GM10248 (cell line): ENCODE data around the gene FMNL2.

ENCODE experiments used
- CTCF ChIA-PET: fragments of 300-600 bp; sonication (Branson Sonifier 250); formaldehyde crosslinking; extraction: SDS; loops from one replicate; lab custom pipeline; 2021; ENCODE audit warnings: antibody characterized with exemption; lab: Yijun Ruan, JAX
- POLR2A ChIA-PET: fragments of 350-650 bp; sonication (Branson Sonifier 250); formaldehyde crosslinking; extraction: SDS; loops from one replicate; lab custom pipeline; 2020; ENCODE audit warnings: antibody characterized with exemption; lab: Yijun Ruan, JAX
- DNase-seq: peaks from one replicate; pipeline ENCODE4 v3.0.0; 2012; ENCODE audit errors: extremely low spot score
- CTCF ChIP-seq: IDR thresholded peaks from 2 replicates; pipeline ENCODE4 v1.5.1; 2012; ENCODE audit warnings: mild to moderate bottlenecking, low read depth; ENCODE audit errors: extremely low read depth, missing control alignments, control extremely low read depth

Gene FMNL2

DNA sequence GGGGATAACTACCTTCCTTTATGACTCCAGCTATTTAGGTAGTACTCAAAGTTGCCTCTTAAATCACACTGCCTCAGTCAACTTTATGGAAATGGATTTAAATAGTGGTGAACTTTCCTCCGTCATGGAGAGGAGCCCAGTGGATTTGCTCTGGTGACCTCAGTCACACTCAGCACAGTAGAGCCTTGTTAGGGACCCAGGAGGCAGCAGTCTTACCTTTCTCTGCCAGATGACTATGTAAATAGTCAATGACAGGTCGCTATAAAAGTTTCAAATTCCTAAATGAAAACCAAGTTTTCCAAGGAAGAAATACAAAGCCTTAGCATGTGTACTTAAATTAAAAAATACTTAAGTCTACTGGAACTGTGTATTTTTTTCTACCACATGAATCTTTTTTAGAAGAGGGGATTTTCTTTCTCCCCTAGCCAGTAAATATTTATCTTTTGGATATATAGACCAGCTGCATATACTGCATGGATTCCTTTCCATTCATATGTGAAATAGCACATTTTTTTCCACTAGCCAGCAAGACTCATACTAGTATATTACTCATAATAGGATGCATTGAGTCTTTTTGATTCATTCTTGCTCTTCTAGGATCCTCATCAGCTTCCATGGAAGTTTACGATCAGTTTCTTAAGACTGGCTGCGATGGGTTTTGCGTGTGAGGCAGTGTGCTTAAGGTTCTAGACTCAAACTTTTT, 147.1 kb downstream of the FMNL2 start:
- ChIA-PET POLR2A (no interaction called here), CTCF (interaction anchor here (0.6 to 1.6 kb wide), 2 partner anchors 8 to 14 kb away, joined by 3 to 7 read pairs; no protein-coding TSS in a partner anchor)
- TF ChIP-seq CTCF = no peak
- no peak for DNase-seq

GRCh38 chr2:152483276-152484063, 148.5 kb downstream of the FMNL2 start:
- DNase-seq = no peak
- CTCF ChIA-PET = interaction anchor here (0.8 to 3.0 kb wide), 7 partner anchors 10 to 88 kb away, joined by 3 to 14 read pairs (median 3); no protein-coding TSS in a partner anchor
- POLR2A ChIA-PET = no interaction called here
- TF ChIP-seq CTCF = no peak

- TF ChIP-seq CTCF = no peak
- no peak for DNase-seq
- ChIA-PET POLR2A (no interaction called here), CTCF (interaction anchor here (1.0 to 3.0 kb wide), 9 partner anchors 9 to 460 kb away, joined by 3 to 14 read pairs (median 4); no protein-coding TSS in a partner anchor)
These were observed 151.2 kb downstream of the FMNL2 start for GRCh38 chr2:152485954-152486736.

DNA sequence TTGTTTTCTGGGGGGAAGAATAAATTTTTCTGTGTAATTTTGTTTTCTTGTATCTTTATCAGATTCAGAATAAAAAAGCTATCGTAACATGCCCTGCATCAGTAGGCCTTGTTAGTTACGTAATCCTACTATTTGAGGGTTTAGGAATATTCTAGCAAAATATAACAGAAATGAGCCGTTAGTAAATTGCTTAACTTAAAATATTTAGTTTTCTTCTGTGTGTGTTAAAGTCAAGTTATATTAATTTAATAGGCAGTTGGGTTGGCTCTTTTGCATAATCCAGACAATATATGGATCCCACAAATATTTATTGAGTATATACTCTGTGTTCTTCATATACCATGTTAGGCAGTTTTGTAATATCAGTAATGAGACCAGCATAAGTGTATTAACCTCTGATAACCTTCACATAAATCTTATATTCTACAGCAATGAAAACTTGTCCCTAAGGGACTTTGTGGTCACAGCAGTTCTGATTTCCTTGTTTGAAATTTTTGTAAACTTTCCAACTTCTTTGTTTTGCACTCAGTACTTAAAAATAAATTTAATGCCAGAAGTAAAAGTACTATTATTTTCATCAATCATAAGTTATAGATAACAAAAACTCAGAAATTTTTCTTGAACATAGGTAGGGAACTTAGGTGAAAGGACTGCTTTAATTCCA, 151.9 kb downstream of the FMNL2 start:
- POLR2A ChIA-PET = no interaction called here
- CTCF ChIA-PET = interaction anchor here (1.1 to 1.5 kb wide), 4 partner anchors 10 to 90 kb away, joined by 3 to 6 read pairs (median 4); no protein-coding TSS in a partner anchor
- no peak for DNase-seq
- TF ChIP-seq CTCF = no peak

DNA sequence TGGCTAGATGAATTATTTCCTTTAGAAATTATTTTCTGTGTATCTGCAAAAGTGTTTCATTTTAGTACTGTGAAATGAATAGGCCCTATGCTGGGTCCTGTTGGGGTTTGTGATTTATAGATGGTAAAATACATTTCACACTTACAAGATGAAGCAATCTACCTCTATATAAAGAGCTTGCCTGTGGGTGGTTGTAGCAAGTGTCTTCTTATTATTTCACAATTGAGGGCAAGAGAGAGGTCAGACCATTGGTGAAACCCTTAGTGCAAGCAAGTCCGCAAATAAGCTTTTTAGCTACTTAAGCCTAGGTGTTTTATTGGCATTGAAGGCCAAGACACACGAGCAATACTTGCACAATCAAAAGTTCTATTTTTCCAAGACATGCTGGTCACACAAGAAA, 153.1 kb downstream of the FMNL2 start:
- TF ChIP-seq CTCF = no peak
- CTCF ChIA-PET = interaction anchor here (0.9 to 2.7 kb wide), 5 partner anchors 10 to 85 kb away, joined by 3 to 14 read pairs (median 3); no protein-coding TSS in a partner anchor
- POLR2A ChIA-PET = no interaction called here
- DNase-seq = no peak
